Activated T-helper 1 cell treated with anti-CD3 and anti-CD28 coated beads, Interleukin-2, amount 50 U/mL, for 16 hours (primary cell): ENCODE results near the gene DNAJB9.

Source experiments
- DNase-seq, 2 donors: peaks; one replicate each; pipeline ENCODE4 v3.0.0-alpha.2; 2020; ENCODE audit warnings: low read depth in 1 of 2, low spot score in 1 of 2

The DNAJB9 gene

DNA sequence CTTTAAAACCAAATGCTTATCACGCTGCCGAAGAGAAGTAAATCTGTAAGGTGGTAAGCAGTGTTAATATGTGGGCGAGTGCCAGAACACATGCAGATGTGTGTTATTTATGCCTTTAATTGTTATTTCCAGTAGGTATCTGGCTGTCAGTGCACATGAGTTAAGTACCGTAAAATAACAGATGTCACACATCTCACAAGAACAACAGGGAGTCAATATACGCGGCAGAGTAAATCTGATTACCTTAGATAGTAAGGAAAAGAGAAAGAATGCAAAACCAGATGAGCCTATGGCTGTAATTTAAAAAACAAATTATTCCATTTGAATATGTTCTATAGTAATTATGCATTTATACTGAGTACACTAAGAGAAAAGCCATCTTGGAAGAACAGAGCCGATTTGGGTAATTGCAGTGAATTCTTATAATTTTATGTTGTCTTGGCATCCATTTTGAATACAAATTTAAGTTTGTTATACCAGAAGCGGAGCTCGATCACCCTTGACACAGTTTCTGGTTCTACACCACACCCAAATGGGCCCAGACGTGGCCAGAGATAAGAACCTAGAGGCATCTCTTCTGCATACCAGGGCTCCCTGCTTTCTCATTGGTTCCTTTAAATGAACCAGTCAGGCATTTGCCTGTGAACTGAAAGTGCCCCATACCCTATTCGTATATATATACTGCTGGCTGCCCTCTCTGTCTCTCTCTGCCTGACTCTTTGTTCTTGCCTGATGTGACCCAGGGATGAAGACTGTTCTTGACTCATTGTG, 34.8 kb downstream of the DNAJB9 start:
- DNase-seq: no peak

DNA sequence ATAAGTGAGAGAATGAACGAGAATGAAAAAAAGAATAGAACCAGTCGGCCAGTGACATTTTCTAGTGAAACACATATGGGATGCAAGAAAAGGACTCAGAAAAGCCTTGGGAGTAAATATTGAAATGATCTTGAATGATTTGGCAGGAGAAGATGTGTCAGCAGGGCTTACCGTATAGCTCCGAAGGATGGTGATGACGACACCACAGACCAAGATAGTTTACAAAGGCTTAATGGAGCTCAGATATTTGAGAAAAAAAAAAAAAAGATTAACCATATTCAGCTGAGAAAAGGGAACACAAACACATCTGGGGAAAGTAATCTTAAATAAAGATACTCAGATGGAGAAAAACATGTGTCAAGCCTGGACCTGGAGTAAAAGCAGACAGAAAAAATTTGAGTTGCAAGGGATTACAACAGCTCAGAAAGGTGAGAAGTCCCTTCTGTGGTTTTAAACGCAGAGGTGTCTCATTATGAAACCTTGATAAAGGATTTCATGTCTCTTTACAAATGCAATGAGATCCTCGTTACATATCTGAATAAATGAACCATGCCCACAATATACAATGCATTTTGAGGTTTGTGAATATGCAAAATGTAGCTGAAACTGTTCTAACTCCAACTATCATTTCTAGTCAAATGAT, 36.0 kb downstream of the DNAJB9 start:
- no peak for DNase-seq

DNA sequence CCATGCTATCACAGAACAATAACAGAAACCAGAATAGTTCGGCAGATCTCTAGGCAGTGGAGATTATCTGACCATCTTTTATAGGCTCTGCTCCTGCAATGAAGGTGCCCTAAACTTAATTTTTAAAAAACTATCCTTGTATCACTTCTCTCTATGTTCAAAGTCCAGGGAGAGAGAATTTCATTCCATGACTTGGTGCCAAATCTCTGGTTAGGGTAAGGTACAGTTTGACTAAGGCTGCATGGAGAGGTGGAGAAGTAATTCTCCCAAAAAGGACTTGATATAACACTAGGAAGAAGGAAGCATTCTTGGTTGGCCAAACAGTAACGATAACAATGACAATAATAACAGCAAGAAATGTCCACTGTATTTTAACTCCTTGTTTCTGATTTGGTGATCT, 40.0 kb downstream of the DNAJB9 start:
- no peak for DNase-seq

DNA sequence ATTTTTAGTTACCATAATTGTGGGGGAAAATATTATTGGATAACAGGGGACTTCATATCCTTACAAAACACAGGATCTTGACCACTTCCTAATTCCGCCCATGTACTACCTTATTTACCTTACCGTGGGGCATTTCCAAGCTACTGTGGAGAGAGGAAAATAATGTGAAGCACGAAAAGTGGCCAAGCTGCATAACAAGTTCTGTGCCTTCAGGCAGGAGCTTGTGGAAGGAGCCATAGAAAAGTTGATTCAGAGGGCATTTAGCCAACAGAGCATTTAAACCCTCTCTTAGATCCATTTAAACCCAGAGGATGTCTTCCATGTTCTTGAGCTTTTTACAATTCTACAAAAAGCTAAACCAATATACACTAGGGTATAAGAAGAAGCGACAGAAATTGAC, 41.6 kb downstream of the DNAJB9 start:
- DNase-seq: no peak

DNA sequence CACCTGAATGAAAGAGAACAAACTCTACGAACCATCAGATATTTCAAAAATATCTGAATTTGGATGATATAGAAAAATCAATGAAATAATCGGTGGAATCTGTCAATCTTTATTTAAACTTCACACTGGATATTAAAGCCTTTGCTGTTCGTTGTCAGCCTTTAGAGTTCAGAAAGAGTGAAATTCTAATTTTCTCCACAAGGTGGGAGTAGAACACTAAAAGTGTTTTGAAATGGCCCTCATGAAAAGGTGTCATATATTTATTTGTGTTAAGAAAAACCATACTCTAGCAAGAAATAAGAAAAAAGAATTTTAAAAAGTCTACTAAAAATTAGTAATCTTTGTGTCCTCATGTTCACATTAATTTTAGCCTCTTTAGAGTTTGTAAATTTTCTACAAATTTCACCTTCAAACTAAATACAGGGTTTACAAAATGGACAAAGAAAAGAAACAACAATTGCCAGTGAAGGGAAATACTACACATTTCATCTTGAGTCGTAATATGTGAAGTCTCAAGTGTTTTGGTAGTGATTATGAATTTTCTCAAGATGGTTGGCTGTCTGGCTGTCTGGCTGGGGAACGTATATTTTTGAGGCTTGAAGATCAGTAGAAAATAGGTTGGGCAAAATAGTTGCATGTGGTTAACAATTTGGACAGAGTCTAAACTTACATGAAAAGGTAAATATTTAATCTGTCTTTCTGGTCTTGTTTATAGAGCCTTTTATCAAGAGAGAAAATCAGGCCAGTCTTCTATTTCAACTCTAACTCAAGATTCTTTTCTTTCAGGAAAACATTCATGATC, 43.7 kb downstream of the DNAJB9 start:
- no peak for DNase-seq

DNA sequence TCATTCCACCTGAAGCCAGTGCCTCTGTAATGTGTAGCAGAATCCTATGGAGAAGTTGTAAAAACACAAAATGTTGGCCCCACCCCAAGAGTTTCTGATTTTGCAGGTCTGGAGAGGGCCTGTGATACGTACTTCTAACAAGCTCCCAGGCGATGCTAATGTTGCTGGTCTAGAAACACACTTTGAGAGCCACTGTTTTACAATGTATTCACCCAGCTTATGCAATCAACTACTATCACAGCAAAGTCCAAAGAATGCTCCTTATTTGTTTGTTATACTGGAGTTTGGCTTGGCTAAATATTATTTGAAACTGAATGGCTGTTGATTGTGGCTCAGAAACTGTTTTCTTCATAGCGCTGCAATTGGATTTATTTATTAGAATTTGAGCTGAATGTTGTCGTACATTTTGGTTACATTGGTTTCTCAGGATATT, 44.3 kb downstream of the DNAJB9 start:
- DNase-seq: no peak

DNA sequence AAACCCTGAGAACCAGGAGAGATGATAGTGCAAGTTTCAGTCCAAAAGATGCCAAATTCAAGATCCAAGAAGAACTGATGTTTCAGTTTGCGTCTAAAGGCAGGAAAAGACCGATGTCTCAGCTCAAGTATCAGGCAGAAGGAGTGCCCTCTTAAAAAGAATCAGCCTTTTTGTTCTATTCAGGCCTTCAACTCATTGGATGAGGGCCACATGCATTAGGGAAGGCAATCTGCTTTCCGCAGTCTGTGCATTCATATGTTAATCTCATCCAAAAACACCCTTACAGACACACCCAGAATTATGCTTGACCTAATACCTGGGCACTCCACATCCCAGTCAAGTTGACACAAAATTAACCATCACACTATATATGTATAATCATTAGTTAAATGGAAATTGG, 45.2 kb downstream of the DNAJB9 start:
- no peak for DNase-seq

DNA sequence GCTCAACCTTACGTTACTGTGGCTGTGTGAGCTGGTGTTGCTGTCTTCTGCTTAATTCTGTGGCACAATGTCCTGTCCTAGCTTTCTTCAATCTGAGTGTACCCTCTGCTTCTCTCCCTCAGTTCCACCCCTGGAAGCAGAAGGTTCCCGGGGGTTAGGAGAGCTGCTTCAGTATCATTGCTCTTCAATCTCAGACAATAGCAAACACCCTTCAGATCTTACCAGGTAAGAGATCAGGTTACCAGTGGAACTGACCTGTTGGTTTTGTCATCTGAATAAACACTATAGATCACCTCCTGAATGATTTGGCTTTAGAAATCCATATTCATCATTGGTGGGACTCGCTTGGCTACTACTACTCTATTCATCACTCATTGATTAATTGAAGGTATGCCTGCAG, 48.4 kb downstream of the DNAJB9 start:
- DNase-seq: no peak

DNA sequence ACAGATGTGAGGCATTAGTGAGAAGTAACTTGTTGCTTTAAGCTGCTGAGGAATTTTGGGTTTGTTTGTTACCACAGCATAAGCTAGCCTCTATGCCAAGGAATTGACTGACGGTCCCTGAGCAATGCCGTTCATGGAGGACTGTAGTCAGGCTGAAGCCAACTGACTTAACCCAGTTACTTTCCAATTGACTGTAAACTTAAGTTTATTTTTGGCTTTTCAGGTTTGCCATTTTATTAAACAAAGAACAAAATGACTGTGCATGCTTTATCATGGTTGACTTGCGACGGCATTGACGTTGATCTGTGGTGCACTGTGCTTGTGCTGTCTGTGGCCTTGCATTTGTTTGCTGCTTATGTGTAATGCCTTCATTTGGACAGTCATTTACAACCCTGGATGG, 53.5 kb downstream of the DNAJB9 start:
- DNase-seq: no peak
